ENCODE results near the gene OBSL1.

GRCh38 chr2:219563271-219563928 lies 7.9 kb downstream of the OBSL1 start:
- TF ChIP-seq POLR2AphosphoS5 (IDR thresholded peaks at IDR 0.05; ENCODE audit: borderline replicate concordance, low read depth, low read length) (no peak), EZH2 (IDR thresholded peaks at IDR 0.05) (no peak)

Data from SK-N-MC (cell line).